DMS153 treated with DMSO at 0.1 percent for 48 hours (cell line): ENCODE results near the gene ODAM.
"Not testable (repeated sequence)": the region's sequence is repeated elsewhere in the genome, so short reads cannot be mapped to it uniquely, and the experiment has no call there.

Experiments used
- DNase-seq: peaks from one replicate; lab custom pipeline; 2025; ENCODE audit not compliant: unreplicated experiment; lab: John Stamatoyannopoulos, UW

Gene ODAM

GRCh38 chr4:70221389-70221788 lies 25.9 kb downstream of the ODAM start:
- DNase-seq: not testable (repeated sequence)

- DNase-seq: not testable (repeated sequence)
These were observed 26.3 kb downstream of the ODAM start for GRCh38 chr4:70221818-70222217.

GRCh38 chr4:70225824-70226223 lies 30.3 kb downstream of the ODAM start, which contains the start of gene FDCSP:
Gene FDCSP (plus strand): TSS chr4:70226124. CDS start chr4:70231195, 5,071 bp downstream.
- DNase-seq: no peak

- no peak for DNase-seq
These were observed 40.6 kb downstream of the ODAM start for GRCh38 chr4:70236125-70236524.

- DNase-seq: no peak
These were observed 43.8 kb downstream of the ODAM start for GRCh38 chr4:70239131-70239883.

GRCh38 chr4:70239884-70240591 lies 44.5 kb downstream of the ODAM start:
- DNase-seq: no peak

GRCh38 chr4:70242297-70242696 lies 46.8 kb downstream of the ODAM start, which contains the start of gene CSN3:
Gene CSN3 (plus strand): TSS chr4:70242597. CDS start chr4:70244820, 2,223 bp downstream.
- not testable (repeated sequence) for DNase-seq

GRCh38 chr4:70243091-70243490 lies 47.6 kb downstream of the ODAM start:
- DNase-seq: no peak

GRCh38 chr4:70251250-70251944 lies 55.9 kb downstream of the ODAM start:
- DNase-seq: no peak

- DNase-seq: no peak
These were observed 56.4 kb downstream of the ODAM start for GRCh38 chr4:70251945-70252277.
